Measurements from ENCODE around the gene NTNG1.
A peak's percentile ranks its signal among the peaks of the same experiment; 100 is the strongest.

DNA sequence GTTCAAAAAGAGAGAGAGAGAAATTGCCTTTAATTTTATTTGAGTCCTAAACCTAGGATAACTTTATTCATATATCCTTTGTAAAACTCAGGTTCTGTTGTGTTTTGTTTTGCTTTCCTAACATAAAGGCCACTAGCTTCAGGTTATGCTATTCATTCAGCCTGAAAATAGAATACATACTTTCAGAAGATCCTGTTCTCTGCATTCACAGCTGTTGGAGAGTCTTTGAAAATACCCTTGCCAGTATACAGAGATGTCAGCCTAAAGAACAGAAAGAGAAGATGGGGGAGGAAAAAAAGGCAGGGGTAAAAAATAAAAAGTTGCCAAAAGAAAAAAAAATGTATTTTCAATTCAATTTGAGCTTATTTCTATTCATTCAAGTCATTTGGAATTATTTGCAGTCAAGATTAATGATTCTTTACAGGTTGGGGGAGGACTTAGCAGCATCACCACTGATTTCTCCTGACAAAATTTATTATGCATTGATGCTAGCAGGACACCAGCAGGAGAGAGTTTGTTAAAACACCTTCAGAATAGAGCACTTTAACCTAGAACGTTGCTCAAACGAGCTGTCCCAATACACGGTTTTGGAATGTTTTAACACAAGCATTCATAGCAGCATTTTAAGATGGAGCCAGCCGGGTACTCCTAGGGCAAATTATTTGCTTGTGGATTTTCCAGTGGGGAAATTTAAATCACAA is 318.5 kb downstream of the NTNG1 start:
- no peak for TF ChIP-seq EZH2phosphoT487 (IDR thresholded peaks at IDR 0.05; ENCODE audit: borderline replicate concordance, low read depth, low read length)
- TF ChIP-seq, protein P1, sequence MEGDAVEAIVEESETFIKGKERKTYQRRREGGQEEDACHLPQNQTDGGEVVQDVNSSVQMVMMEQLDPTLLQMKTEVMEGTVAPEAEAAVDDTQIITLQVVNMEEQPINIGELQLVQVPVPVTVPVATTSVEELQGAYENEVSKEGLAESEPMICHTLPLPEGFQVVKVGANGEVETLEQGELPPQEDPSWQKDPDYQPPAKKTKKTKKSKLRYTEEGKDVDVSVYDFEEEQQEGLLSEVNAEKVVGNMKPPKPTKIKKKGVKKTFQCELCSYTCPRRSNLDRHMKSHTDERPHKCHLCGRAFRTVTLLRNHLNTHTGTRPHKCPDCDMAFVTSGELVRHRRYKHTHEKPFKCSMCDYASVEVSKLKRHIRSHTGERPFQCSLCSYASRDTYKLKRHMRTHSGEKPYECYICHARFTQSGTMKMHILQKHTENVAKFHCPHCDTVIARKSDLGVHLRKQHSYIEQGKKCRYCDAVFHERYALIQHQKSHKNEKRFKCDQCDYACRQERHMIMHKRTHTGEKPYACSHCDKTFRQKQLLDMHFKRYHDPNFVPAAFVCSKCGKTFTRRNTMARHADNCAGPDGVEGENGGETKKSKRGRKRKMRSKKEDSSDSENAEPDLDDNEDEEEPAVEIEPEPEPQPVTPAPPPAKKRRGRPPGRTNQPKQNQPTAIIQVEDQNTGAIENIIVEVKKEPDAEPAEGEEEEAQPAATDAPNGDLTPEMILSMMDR (conservative IDR thresholded peaks at IDR 0.05; ENCODE audit: low read length) = peak; percentile 53
